Pancreas (tissue), 10 donors: ENCODE results near the gene SOX21. TPM values are rescaled to one million over a fixed set of nuclear protein-coding genes. Genes with fewer than 3 reads are reported as not detected.
"Not testable (repeated sequence)": the region's sequence is repeated elsewhere in the genome, so short reads cannot be mapped to it uniquely, and the experiment has no call there.

Experiments
- ATAC-seq, 4 donors: fragments of 200-7000 bp; cut with Tn5 transposase; one replicate each; pipeline versions ENCODE4 v1.8.0 to v1.9.1; 2020; ENCODE audit warnings: mild to moderate bottlenecking in 4 of 4, moderate library complexity in 4 of 4
- DNase-seq, 6 donors: peaks; one replicate each; pipeline ENCODE4 v3.0.0-alpha.2; 2020
- FAIRE-seq: peaks from 2 replicates; lab custom pipeline; 2012; peaks lifted over from hg19 to GRCh38; lab: Jason Lieb, UNC
- H3K27ac ChIP-seq, 4 donors: fragments of 200-600 bp; sonication (generic); 1 replicate in 3 of 4; 2 replicates in 1 of 4; pipeline versions ENCODE4 v1.5.0 to v1.8.0; 2020
- H3K27me3 ChIP-seq, 4 donors: fragments of 200-600 bp; one replicate each; pipeline ENCODE4 v1.8.0; 2021
- H3K36me3 ChIP-seq, 3 donors: fragments of 200-600 bp; sonication (generic) in 1 of 3; one replicate each; pipeline versions ENCODE4 v1.5.0 to v1.8.0; 2020 to 2021
- H3K4me1 ChIP-seq, 3 donors: fragments of 200-600 bp; one replicate each; pipeline ENCODE4 v1.8.0; 2021
- H3K4me3 ChIP-seq, 4 donors: fragments of 200-600 bp; sonication (generic) in 2 of 4; one replicate each; pipeline versions ENCODE4 v1.5.0 to v1.8.0; 2020 to 2021
- H3K9me3 ChIP-seq, 4 donors: fragments of 200-600 bp; one replicate each; pipeline ENCODE4 v1.8.0; 2021
- WGBS, 2 donors: extraction: QIAGEN DNeasy Blood & Tissue Kit; methylation state at CpG; one replicate each; pipeline ENCODE4 v1.1.7; 2013; 5-methylcytosine and 5-hydroxymethylcytosine counted together
- intact Hi-C, 3 donors: fragments of 100-400 bp; cut with DNase I; formaldehyde crosslinking; loops; one replicate each; pipeline versions ENCODE4 v1.11.1 to v1.14.2; 2022
- polyA plus RNA-seq, 2 donors: library from polyadenylated mRNA; stranded (reverse); fragments of 200-250 nt; gene quantifications; one replicate each; pipeline ENCODE4 v1.2.3, GENCODE V29; 2013
- total RNA-seq, 6 donors: library from RNA; stranded (reverse); fragmentation: NEBNext Ultra II Directional in 4 of 6; extraction: Animal tissue kit (Norgen Biotek cat#: 25700) in 4 of 6; gene quantifications; one replicate each; pipeline versions ENCODE4 v1.2.1 to v1.2.4, GENCODE V29; 2021 to 2023
- TF ChIP-seq, protein P1 (sequence below), 4 donors: fragments of 200-600 bp; sonication (generic) in 3 of 4; IDR thresholded peaks; one replicate each; pipeline versions ENCODE4 v1.5.0 to v1.8.0; 2021; ENCODE audit warnings: antibody characterized with exemption in 4 of 4
- donor health status: healthy with polysubstance abuse.
- donor health status: DM: no; HTN: no; CAD: no; lungs with moderate emphysema.
- donor health status: DM: no; HTN: no; CAD: no.
- donor health status: control.
- donor health status: control.
- donor health status: Bipolar disorder and iron deficiency.
- donor health status: DM: yes; HTN: yes; CAD: no.
- donor health status: DM: no; HTN: no; CAD: no.
- donor health status: DM: no; HTN: no; CAD: no.
- donor health status: DM: yes; HTN: yes; CAD: no.

Gene SOX21
- total and polyA plus RNA-seq, 8 donors = 0.16 TPM; not detected in 7

GRCh38 chr13:94749162-94749561 is 36.8 kb upstream of the SOX21 start:
- FAIRE-seq (no peak), DNase-seq (no peak), ATAC-seq (no peak)
- H3K36me3 ChIP-seq = no peaks in the 10 kb centered on the region
- no peak overlapping the region for H3K4me3 ChIP-seq
- intact Hi-C loops = no loop called here
- no peak overlapping the region for H3K27ac ChIP-seq
- TF ChIP-seq, protein P1, sequence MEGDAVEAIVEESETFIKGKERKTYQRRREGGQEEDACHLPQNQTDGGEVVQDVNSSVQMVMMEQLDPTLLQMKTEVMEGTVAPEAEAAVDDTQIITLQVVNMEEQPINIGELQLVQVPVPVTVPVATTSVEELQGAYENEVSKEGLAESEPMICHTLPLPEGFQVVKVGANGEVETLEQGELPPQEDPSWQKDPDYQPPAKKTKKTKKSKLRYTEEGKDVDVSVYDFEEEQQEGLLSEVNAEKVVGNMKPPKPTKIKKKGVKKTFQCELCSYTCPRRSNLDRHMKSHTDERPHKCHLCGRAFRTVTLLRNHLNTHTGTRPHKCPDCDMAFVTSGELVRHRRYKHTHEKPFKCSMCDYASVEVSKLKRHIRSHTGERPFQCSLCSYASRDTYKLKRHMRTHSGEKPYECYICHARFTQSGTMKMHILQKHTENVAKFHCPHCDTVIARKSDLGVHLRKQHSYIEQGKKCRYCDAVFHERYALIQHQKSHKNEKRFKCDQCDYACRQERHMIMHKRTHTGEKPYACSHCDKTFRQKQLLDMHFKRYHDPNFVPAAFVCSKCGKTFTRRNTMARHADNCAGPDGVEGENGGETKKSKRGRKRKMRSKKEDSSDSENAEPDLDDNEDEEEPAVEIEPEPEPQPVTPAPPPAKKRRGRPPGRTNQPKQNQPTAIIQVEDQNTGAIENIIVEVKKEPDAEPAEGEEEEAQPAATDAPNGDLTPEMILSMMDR (IDR thresholded peaks at IDR 0.05) = no peak
- 77 to 87% methylated on average over 1 of the region's 1 CpG for WGBS, 2 donors
- H3K4me1 ChIP-seq = no peaks in the 10 kb centered on the region
- no peaks in the 10 kb centered on the region for H3K9me3 ChIP-seq
- no peaks in the 10 kb centered on the region for H3K27me3 ChIP-seq

GRCh38 chr13:94739235-94739634 is 26.9 kb upstream of the SOX21 start:
- DNase-seq (no peak), ATAC-seq (no peak), FAIRE-seq (no peak)
- WGBS, 2 donors = 85 to 86% methylated on average over 4 of the region's 4 CpGs
- H3K4me1 ChIP-seq = no peaks in the 10 kb centered on the region
- no peak overlapping the region for H3K4me3 ChIP-seq
- H3K27me3 ChIP-seq = no peaks in the 10 kb centered on the region
- H3K36me3 ChIP-seq = no peaks in the 10 kb centered on the region
- H3K9me3 ChIP-seq = no peaks in the 10 kb centered on the region
- intact Hi-C loops = no loop called here
- TF ChIP-seq, protein P1 (IDR thresholded peaks at IDR 0.05) = no peak
- H3K27ac ChIP-seq = no peak overlapping the region

GRCh38 chr13:94731028-94731427 is 18.7 kb upstream of the SOX21 start:
- DNase-seq (no peak), FAIRE-seq (no peak), ATAC-seq (peak in 2 of 4 donors; percentile 70 to 74)
- Histone ChIP-seq H3K4me3 (no peak overlapping the region), H3K27ac (no peak overlapping the region), H3K9me3 (no peaks in the 10 kb centered on the region), H3K4me1 (no peaks in the 10 kb centered on the region), H3K36me3 (no peaks in the 10 kb centered on the region), H3K27me3 (no peaks in the 10 kb centered on the region)
- WGBS, 2 donors = 74 to 93% methylated on average over 3 of the region's 3 CpGs
- intact Hi-C loops = no loop called here
- TF ChIP-seq, protein P1 (IDR thresholded peaks at IDR 0.05) = no peak

- FAIRE-seq, H3K36me3 ChIP-seq, H3K4me3 ChIP-seq, intact Hi-C loops, ATAC-seq, H3K27me3 ChIP-seq, H3K9me3 ChIP-seq, H3K27ac ChIP-seq, H3K4me1 ChIP-seq, DNase-seq: not testable (repeated sequence)
- 60 to 73% methylated on average over 1 of the region's 1 CpG for WGBS, 2 donors
These were observed 17.6 kb upstream of the SOX21 start for GRCh38 chr13:94729941-94730340.

DNA sequence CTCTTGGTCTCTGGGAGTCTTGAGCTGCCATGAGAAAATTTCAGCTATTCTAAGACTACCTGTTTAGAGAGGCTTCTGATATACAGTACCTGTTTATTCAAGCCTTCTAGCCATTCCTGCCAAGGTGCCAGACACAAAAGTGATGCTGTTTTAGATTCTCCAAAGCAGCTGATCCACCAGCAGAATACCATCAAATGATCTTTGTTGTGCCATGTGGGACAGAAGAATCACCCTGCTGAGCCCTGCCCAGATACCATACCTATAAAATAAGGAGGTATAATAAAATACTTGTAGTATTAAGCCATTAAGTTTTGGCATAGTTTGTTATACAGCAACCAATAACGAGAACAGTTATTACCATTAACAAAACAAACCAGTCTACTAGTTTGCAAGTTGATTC is 14.1 kb upstream of the SOX21 start:
- TF ChIP-seq, protein P1 (IDR thresholded peaks at IDR 0.05) = no peak
- WGBS, 2 donors = 62 to 69% methylated on average over 1 of the region's 1 CpG
- Histone ChIP-seq H3K27me3 (peaks cover 0 to 4% (median 0%) of the 10 kb centered on the region in 4 donors), H3K9me3 (no peaks in the 10 kb centered on the region), H3K4me1 (no peaks in the 10 kb centered on the region), H3K4me3 (no peak overlapping the region), H3K27ac (no peak overlapping the region), H3K36me3 (no peaks in the 10 kb centered on the region)
- DNase-seq (no peak), FAIRE-seq (no peak), ATAC-seq (no peak)
- intact Hi-C loops = no loop called here
